Cardiac septum (tissue), 1 donor: ENCODE measurements around the gene DUOXA2. TPM values are rescaled to one million over a fixed set of nuclear protein-coding genes. Genes with fewer than 3 reads are reported as not detected.
"Not testable (repeated sequence)": the region's sequence is repeated elsewhere in the genome, so short reads cannot be mapped to it uniquely, and the experiment has no call there.

ENCODE experiments used
- DNase-seq: peaks from one replicate; pipeline ENCODE4 v3.0.0-alpha.2; 2020; ENCODE audit warnings: low spot score
- intact Hi-C: fragments of 100-400 bp; cut with DNase I; formaldehyde crosslinking; loops from one replicate; pipeline ENCODE4 v1.14.0; 2022
- total RNA-seq: library from RNA; stranded (reverse); fragmentation: NEBNext Ultra II Directional; extraction: Animal tissue kit (Norgen Biotek cat#: 25700); gene quantifications from one replicate; pipeline ENCODE4 v1.2.1, GENCODE V29; 2021
- donor health status: DM: no; HTN: no; CAD: no.

DUOXA2 gene
- total RNA-seq, 1 donor from 2014 or later = not detected

- no peak for DNase-seq
- intact Hi-C loops = no loop called here
Measured at GRCh38 chr15:45132844-45133560, 18.9 kb downstream of the DUOXA2 start.

GRCh38 chr15:45133561-45133920, 19.4 kb downstream of the DUOXA2 start:
- intact Hi-C loops = no loop called here

GRCh38 chr15:45134046-45134445, 19.9 kb downstream of the DUOXA2 start:
- intact Hi-C loops = no loop called here
- no peak for DNase-seq

More at GRCh38 chr15:45133561-45133920, 19.4 kb downstream of the DUOXA2 start:
- DNase-seq = no peak

- intact Hi-C loops = no loop called here
Measured at GRCh38 chr15:45134682-45135604, 20.8 kb downstream of the DUOXA2 start.

GRCh38 chr15:45135705-45136377, 21.7 kb downstream of the DUOXA2 start:
- intact Hi-C loops, DNase-seq: not testable (repeated sequence)

More at GRCh38 chr15:45134682-45135604, 20.8 kb downstream of the DUOXA2 start:
- no peak for DNase-seq

GRCh38 chr15:45136378-45136764, 22.2 kb downstream of the DUOXA2 start:
- DNase-seq = no peak
- intact Hi-C loops = no loop called here

- DNase-seq = no peak
- intact Hi-C loops = no loop called here
Measured at GRCh38 chr15:45137703-45138102, 23.6 kb downstream of the DUOXA2 start.

GRCh38 chr15:45138814-45139765, 25.0 kb downstream of the DUOXA2 start:
- intact Hi-C loops = no loop called here
- no peak for DNase-seq

GRCh38 chr15:45139770-45140169, 25.6 kb downstream of the DUOXA2 start:
- intact Hi-C loops = no loop called here

GRCh38 chr15:45140557-45141250, 26.6 kb downstream of the DUOXA2 start:
- DNase-seq = no peak

More at GRCh38 chr15:45139770-45140169, 25.6 kb downstream of the DUOXA2 start:
- DNase-seq = no peak

GRCh38 chr15:45141386-45141785, 27.3 kb downstream of the DUOXA2 start:
- no peak for DNase-seq
- intact Hi-C loops = no loop called here

More at GRCh38 chr15:45140557-45141250, 26.6 kb downstream of the DUOXA2 start:
- intact Hi-C loops = no loop called here

- DNase-seq = no peak
- intact Hi-C loops = no loop called here
Measured at GRCh38 chr15:45143056-45143455, 28.9 kb downstream of the DUOXA2 start.

GRCh38 chr15:45143946-45144345, 29.8 kb downstream of the DUOXA2 start:
- no peak for DNase-seq
- intact Hi-C loops = no loop called here

GRCh38 chr15:45144775-45145174, 30.6 kb downstream of the DUOXA2 start:
- intact Hi-C loops = no loop called here
- DNase-seq = no peak

GRCh38 chr15:45146405-45146804, 32.3 kb downstream of the DUOXA2 start:
- intact Hi-C loops = no loop called here
- DNase-seq = no peak

- intact Hi-C loops = no loop called here
- DNase-seq = no peak
Measured at GRCh38 chr15:45147606-45148005, 33.5 kb downstream of the DUOXA2 start.

GRCh38 chr15:45148076-45149059, 34.2 kb downstream of the DUOXA2 start:
- intact Hi-C loops = no loop called here
- no peak for DNase-seq
